ENCODE measurements around the gene BANF2. TPM values are rescaled to one million over a fixed set of nuclear protein-coding genes. Genes with fewer than 3 reads are reported as not detected.

BANF2 gene
- total RNA-seq, 1 experiment from 2014 or later, result not detected

DNA sequence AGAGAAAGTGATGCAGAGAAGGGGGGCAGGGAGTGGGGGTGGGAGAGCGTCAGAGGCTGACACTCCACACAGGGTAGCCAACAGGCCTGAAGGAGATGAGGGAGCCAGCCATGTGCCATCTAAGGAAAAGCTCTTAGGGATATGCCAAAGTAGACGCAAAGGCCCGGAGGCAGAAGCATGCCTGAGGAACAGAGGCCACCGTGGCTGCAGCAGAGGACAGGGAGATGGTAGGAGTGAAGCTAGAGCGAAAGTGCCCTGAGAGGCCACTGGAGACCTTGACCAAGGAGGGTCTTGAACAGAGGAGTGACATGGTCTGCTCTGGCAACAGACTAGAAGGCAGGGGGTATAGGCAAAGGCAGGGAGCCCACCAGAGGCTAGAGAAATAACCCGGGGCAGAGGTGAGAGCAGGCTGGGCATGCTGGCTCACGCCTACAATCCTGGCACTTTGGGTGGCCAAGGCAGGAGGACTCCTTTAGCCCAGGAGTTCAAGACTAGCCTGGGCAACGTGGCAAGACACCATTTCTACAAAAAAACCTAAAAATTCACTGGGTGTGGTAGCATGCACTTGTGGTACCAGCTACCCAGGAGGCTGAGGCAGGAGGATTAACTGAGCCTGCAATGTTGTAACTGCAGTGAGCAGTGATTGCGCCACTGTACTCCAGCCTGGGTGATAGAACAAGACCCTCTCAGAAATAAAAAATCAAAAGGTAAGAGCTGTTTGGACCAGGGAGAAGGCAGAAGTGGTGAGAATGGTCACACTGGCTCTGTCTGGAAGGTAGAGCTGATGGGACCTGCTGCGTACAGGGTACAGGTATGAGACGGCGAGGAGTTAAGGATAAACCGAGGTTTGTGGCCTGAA, 24.0 kb upstream of the BANF2 start:
- no TSS peak for BruUV-seq (replicated peaks)
- Histone ChIP-seq H3K9ac (ENCODE audit: low read length) (no peak overlapping the region), H3K27me3 (ENCODE audit: insufficient read depth, low read length) (no peaks in the 10 kb centered on the region), H3K4me3 (replicated peaks in 1 of 2; ENCODE audit: low read depth in 1 of 2, low read length in 2 of 2) (no peak overlapping the region), H3K36me3 (ENCODE audit: control insufficient read depth in 1 of 2, insufficient read depth in 2 of 2, low read length in 2 of 2) (peaks cover 15 to 24% of the 10 kb centered on the region in 2 experiments; a peak in 2 of 4 replicates), H3K27ac (ENCODE audit: low read depth, low read length) (no peak overlapping the region), H3K4me1 (ENCODE audit: control insufficient read depth in 1 of 2, insufficient read depth in 2 of 2, low read length in 2 of 2) (peaks cover 18 to 25% of the 10 kb centered on the region in 2 experiments), H2AFZ (ENCODE audit: low read depth, low read length, poor library complexity, severe bottlenecking) (no peak overlapping the region), H3K9me2 (ENCODE audit: insufficient read depth) (no peaks in the 10 kb centered on the region), H4K20me1 (ENCODE audit: insufficient read depth) (no peaks in the 10 kb centered on the region; the same call in 1 of the 2 replicates), H3K9me3 (ENCODE audit: control insufficient read depth in 1 of 2, insufficient read depth in 1 of 2, low read depth in 1 of 2, low read length in 2 of 2) (no peaks in the 10 kb centered on the region), H3K4me2 (ENCODE audit: low read length) (no peak overlapping the region), H3K79me2 (ENCODE audit: insufficient read depth, low read length) (peaks cover 97% of the 10 kb centered on the region)
- POLR2A ChIA-PET, result interaction anchor here (0.6 kb wide), 1 partner anchor 11 kb away, joined by 3 read pairs; no protein-coding TSS in a partner anchor
- ATAC-seq (no peak), DNase-seq (ENCODE audit: low read depth, low spot score) (no peak)
- CTCF ChIA-PET, result no interaction called here
- intact Hi-C loops (cut with micrococcal nuclease), result no loop called here
- TF ChIP-seq, protein P1, sequence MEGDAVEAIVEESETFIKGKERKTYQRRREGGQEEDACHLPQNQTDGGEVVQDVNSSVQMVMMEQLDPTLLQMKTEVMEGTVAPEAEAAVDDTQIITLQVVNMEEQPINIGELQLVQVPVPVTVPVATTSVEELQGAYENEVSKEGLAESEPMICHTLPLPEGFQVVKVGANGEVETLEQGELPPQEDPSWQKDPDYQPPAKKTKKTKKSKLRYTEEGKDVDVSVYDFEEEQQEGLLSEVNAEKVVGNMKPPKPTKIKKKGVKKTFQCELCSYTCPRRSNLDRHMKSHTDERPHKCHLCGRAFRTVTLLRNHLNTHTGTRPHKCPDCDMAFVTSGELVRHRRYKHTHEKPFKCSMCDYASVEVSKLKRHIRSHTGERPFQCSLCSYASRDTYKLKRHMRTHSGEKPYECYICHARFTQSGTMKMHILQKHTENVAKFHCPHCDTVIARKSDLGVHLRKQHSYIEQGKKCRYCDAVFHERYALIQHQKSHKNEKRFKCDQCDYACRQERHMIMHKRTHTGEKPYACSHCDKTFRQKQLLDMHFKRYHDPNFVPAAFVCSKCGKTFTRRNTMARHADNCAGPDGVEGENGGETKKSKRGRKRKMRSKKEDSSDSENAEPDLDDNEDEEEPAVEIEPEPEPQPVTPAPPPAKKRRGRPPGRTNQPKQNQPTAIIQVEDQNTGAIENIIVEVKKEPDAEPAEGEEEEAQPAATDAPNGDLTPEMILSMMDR (IDR thresholded peaks at IDR 0.05 in 2 of 3, conservative IDR thresholded peaks at IDR 0.05 in 1 of 3; ENCODE audit: borderline replicate concordance in 1 of 3, insufficient read depth in 1 of 3, low read depth in 2 of 3, low read length in 2 of 3), result no peak
- TF ChIP-seq YY1 (IDR thresholded peaks at IDR 0.05; ENCODE audit: extremely low read depth, insufficient replicate concordance, low read depth, low read length) (no peak), CEBPB (IDR thresholded peaks at IDR 0.05; ENCODE audit: low read depth) (no peak), TCF7L2 (IDR thresholded peaks at IDR 0.05; ENCODE audit: borderline replicate concordance, extremely low read depth, insufficient read depth, insufficient read length) (no peak), EZH2 (IDR thresholded peaks at IDR 0.05) (no peak)
- TF ChIP-seq, protein P2, sequence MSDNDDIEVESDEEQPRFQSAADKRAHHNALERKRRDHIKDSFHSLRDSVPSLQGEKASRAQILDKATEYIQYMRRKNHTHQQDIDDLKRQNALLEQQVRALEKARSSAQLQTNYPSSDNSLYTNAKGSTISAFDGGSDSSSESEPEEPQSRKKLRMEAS (IDR thresholded peaks at IDR 0.05), result no peak
- TF ChIP-seq, protein P3, sequence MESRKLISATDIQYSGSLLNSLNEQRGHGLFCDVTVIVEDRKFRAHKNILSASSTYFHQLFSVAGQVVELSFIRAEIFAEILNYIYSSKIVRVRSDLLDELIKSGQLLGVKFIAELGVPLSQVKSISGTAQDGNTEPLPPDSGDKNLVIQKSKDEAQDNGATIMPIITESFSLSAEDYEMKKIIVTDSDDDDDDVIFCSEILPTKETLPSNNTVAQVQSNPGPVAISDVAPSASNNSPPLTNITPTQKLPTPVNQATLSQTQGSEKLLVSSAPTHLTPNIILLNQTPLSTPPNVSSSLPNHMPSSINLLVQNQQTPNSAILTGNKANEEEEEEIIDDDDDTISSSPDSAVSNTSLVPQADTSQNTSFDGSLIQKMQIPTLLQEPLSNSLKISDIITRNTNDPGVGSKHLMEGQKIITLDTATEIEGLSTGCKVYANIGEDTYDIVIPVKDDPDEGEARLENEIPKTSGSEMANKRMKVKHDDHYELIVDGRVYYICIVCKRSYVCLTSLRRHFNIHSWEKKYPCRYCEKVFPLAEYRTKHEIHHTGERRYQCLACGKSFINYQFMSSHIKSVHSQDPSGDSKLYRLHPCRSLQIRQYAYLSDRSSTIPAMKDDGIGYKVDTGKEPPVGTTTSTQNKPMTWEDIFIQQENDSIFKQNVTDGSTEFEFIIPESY (IDR thresholded peaks at IDR 0.05; ENCODE audit: extremely low read depth, insufficient replicate concordance, low read length), result no peak
- TF ChIP-seq, protein P4, sequence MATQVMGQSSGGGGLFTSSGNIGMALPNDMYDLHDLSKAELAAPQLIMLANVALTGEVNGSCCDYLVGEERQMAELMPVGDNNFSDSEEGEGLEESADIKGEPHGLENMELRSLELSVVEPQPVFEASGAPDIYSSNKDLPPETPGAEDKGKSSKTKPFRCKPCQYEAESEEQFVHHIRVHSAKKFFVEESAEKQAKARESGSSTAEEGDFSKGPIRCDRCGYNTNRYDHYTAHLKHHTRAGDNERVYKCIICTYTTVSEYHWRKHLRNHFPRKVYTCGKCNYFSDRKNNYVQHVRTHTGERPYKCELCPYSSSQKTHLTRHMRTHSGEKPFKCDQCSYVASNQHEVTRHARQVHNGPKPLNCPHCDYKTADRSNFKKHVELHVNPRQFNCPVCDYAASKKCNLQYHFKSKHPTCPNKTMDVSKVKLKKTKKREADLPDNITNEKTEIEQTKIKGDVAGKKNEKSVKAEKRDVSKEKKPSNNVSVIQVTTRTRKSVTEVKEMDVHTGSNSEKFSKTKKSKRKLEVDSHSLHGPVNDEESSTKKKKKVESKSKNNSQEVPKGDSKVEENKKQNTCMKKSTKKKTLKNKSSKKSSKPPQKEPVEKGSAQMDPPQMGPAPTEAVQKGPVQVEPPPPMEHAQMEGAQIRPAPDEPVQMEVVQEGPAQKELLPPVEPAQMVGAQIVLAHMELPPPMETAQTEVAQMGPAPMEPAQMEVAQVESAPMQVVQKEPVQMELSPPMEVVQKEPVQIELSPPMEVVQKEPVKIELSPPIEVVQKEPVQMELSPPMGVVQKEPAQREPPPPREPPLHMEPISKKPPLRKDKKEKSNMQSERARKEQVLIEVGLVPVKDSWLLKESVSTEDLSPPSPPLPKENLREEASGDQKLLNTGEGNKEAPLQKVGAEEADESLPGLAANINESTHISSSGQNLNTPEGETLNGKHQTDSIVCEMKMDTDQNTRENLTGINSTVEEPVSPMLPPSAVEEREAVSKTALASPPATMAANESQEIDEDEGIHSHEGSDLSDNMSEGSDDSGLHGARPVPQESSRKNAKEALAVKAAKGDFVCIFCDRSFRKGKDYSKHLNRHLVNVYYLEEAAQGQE (IDR thresholded peaks at IDR 0.05; ENCODE audit: low read depth), result no peak
- RAD21 ChIA-PET (ENCODE audit: low non-redundant PET in 1 of 2, low total read pairs in 2 of 2, uncharacterized antibody in 2 of 2, unreplicated experiment in 2 of 2), result no interaction called here

Data from HCT116 (cell line).